ENCODE measurements around the gene COTL1. TPM values are rescaled to one million over a fixed set of nuclear protein-coding genes. Genes with fewer than 3 reads are reported as not detected.

Gene COTL1
- total RNA-seq, 1 experiment from 2014 or later, result 408 TPM

GRCh38 chr16:84546669-84547545, 71.0 kb downstream of the COTL1 start:
- BruUV-seq (replicated peaks), result no TSS peak
- Histone ChIP-seq H3K9ac (ENCODE audit: low read length) (no peak overlapping the region), H2AFZ (ENCODE audit: low read length) (no peak overlapping the region), H4K20me1 (ENCODE audit: low read length) (no peaks in the 10 kb centered on the region), H3K4me3 (ENCODE audit: low read length) (no peak overlapping the region), H3K9me3 (ENCODE audit: low read length) (no peaks in the 10 kb centered on the region), H3F3A (ENCODE audit: low read length, unreplicated experiment) (no peaks in the 10 kb centered on the region), H3K27ac (ENCODE audit: low read length) (no peak overlapping the region), H3K79me2 (ENCODE audit: low read length) (no peaks in the 10 kb centered on the region), H3K4me2 (ENCODE audit: low read length) (no peak overlapping the region), H3K36me3 (ENCODE audit: low read depth, low read length) (no peaks in the 10 kb centered on the region), H3K27me3 (ENCODE audit: low read length) (no peaks in the 10 kb centered on the region), H3K4me1 (ENCODE audit: insufficient read depth, low read length) (no peaks in the 10 kb centered on the region), H3K9me2 (replicated peaks; ENCODE audit: low read length) (no peaks in the 10 kb centered on the region)
- no peak for TF ChIP-seq EZH2 (IDR thresholded peaks at IDR 0.05; ENCODE audit: low read length, unreplicated experiment)
- TF ChIP-seq CTCF (conservative IDR thresholded peaks at IDR 0.05; ENCODE audit: low read depth, low read length), result no peak
- TF ChIP-seq EZH2phosphoT487 (IDR thresholded peaks at IDR 0.05; ENCODE audit: borderline replicate concordance, low read length), result no peak
- DNase-seq (no peak), ATAC-seq (no peak)
- intact Hi-C loops (cut with micrococcal nuclease), result no loop called here
- ChIA-PET POLR2A (ENCODE audit: unreplicated experiment) (no interaction called here), CTCF (no interaction called here)

GRCh38 chr16:84545114-84545737, 72.7 kb downstream of the COTL1 start:
- CTCF ChIA-PET, result no interaction called here
- no TSS peak for BruUV-seq (replicated peaks)
- Histone ChIP-seq H4K20me1 (ENCODE audit: low read length) (no peaks in the 10 kb centered on the region), H2AFZ (ENCODE audit: low read length) (no peak overlapping the region), H3K4me1 (ENCODE audit: insufficient read depth, low read length) (no peaks in the 10 kb centered on the region), H3K4me3 (ENCODE audit: low read length) (no peak overlapping the region), H3K4me2 (ENCODE audit: low read length) (no peak overlapping the region), H3F3A (ENCODE audit: low read length, unreplicated experiment) (no peaks in the 10 kb centered on the region), H3K27ac (ENCODE audit: low read length) (no peak overlapping the region), H3K36me3 (ENCODE audit: low read depth, low read length) (no peaks in the 10 kb centered on the region), H3K79me2 (ENCODE audit: low read length) (no peaks in the 10 kb centered on the region), H3K9ac (ENCODE audit: low read length) (no peak overlapping the region), H3K9me2 (replicated peaks; ENCODE audit: low read length) (no peaks in the 10 kb centered on the region), H3K27me3 (ENCODE audit: low read length) (no peaks in the 10 kb centered on the region), H3K9me3 (ENCODE audit: low read length) (no peaks in the 10 kb centered on the region)
- intact Hi-C loops (cut with micrococcal nuclease), result no loop called here
- no peak for TF ChIP-seq EZH2 (IDR thresholded peaks at IDR 0.05; ENCODE audit: low read length, unreplicated experiment)
- no peak for TF ChIP-seq CTCF (conservative IDR thresholded peaks at IDR 0.05; ENCODE audit: low read depth, low read length)
- TF ChIP-seq EZH2phosphoT487 (IDR thresholded peaks at IDR 0.05; ENCODE audit: borderline replicate concordance, low read length), result no peak
- POLR2A ChIA-PET (ENCODE audit: unreplicated experiment), result no interaction called here
- ATAC-seq, result no peak
- no peak for DNase-seq
